Measurements from ENCODE around the gene MAPKBP1.

The MAPKBP1 gene

GRCh38 chr15:41799488-41799805 is 25.2 kb downstream of the MAPKBP1 start:
- TF ChIP-seq CTCF (IDR thresholded peaks at IDR 0.05; ENCODE audit: low read depth, low read length): no peak
- no peaks in the 10 kb centered on the region for H3K27me3 ChIP-seq (ENCODE audit: insufficient read depth, low read depth, severe bottlenecking)
- H3K9me3 ChIP-seq (ENCODE audit: severe bottlenecking): no peaks in the 10 kb centered on the region
- DNase-seq: no peak
- no peak overlapping the region for H3K27ac ChIP-seq
- no peak overlapping the region for H3K4me3 ChIP-seq (ENCODE audit: low read depth, low read length)
- no peaks in the 10 kb centered on the region for H3K36me3 ChIP-seq

GRCh38 chr15:41801185-41801584 is 26.9 kb downstream of the MAPKBP1 start:
- Histone ChIP-seq H3K27ac (no peak overlapping the region), H3K4me3 (ENCODE audit: low read depth, low read length) (no peak overlapping the region), H3K27me3 (ENCODE audit: insufficient read depth, low read depth, severe bottlenecking) (no peaks in the 10 kb centered on the region), H3K36me3 (no peaks in the 10 kb centered on the region), H3K9me3 (ENCODE audit: severe bottlenecking) (no peaks in the 10 kb centered on the region)
- TF ChIP-seq CTCF (IDR thresholded peaks at IDR 0.05; ENCODE audit: low read depth, low read length): no peak
- DNase-seq: no peak

- Histone ChIP-seq H3K36me3 (no peaks in the 10 kb centered on the region), H3K27me3 (ENCODE audit: insufficient read depth, low read depth, severe bottlenecking) (no peaks in the 10 kb centered on the region), H3K27ac (no peak overlapping the region), H3K4me3 (ENCODE audit: low read depth, low read length) (no peak overlapping the region), H3K9me3 (ENCODE audit: severe bottlenecking) (no peaks in the 10 kb centered on the region)
- DNase-seq: no peak
- TF ChIP-seq CTCF (IDR thresholded peaks at IDR 0.05; ENCODE audit: low read depth, low read length): no peak
These were observed 27.7 kb downstream of the MAPKBP1 start for GRCh38 chr15:41801850-41802455.

GRCh38 chr15:41804361-41804760 is 30.1 kb downstream of the MAPKBP1 start:
- no peak overlapping the region for H3K27ac ChIP-seq
- TF ChIP-seq CTCF (IDR thresholded peaks at IDR 0.05; ENCODE audit: low read depth, low read length): no peak
- peak; percentile 36 for DNase-seq

GRCh38 chr15:41804916-41805666 is 30.8 kb downstream of the MAPKBP1 start:
- TF ChIP-seq CTCF (IDR thresholded peaks at IDR 0.05; ENCODE audit: low read depth, low read length): no peak
- Histone ChIP-seq H3K9me3 (ENCODE audit: severe bottlenecking) (no peaks in the 10 kb centered on the region), H3K36me3 (no peaks in the 10 kb centered on the region), H3K27ac (no peak overlapping the region), H3K27me3 (ENCODE audit: insufficient read depth, low read depth, severe bottlenecking) (no peaks in the 10 kb centered on the region), H3K4me3 (ENCODE audit: low read depth, low read length) (no peak overlapping the region)
- DNase-seq: no peak

More at GRCh38 chr15:41804361-41804760, 30.1 kb downstream of the MAPKBP1 start:
- Histone ChIP-seq H3K27me3 (ENCODE audit: insufficient read depth, low read depth, severe bottlenecking) (no peaks in the 10 kb centered on the region), H3K4me3 (ENCODE audit: low read depth, low read length) (no peak overlapping the region), H3K36me3 (no peaks in the 10 kb centered on the region), H3K9me3 (ENCODE audit: severe bottlenecking) (no peaks in the 10 kb centered on the region)
